Amniotic stem cell (primary cell): Measurements from ENCODE around the gene HOXD12.
A peak's percentile ranks its signal among the peaks of the same experiment; 100 is the strongest.

Source experiments
- DNase-seq: peaks from one replicate; lab custom pipeline; 2025; lab: John Stamatoyannopoulos, UW

Gene HOXD12

DNA sequence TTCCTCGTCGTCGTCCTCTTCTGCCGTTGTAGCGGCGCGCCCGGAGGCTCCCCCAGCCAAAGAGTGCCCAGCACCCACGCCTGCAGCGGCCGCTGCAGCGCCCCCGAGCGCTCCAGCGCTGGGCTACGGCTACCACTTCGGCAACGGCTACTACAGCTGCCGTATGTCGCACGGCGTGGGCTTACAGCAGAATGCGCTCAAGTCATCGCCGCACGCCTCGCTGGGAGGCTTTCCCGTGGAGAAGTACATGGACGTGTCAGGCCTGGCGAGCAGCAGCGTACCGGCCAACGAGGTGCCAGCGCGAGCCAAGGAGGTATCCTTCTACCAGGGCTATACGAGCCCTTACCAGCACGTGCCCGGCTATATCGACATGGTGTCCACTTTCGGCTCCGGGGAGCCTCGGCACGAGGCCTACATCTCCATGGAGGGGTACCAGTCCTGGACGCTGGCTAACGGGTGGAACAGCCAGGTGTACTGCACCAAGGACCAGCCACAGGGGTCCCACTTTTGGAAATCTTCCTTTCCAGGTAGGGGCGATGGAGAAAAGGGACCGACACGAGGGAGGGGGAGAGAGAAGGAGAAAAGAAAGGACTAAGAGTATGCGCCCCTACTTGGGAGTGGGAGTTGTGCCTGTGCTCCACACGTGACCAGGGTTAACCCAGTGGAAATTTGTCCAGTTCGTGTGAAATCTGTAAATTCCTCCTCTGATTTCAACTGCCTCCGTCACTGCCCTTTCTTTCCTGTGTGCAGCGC is 6.3 kb upstream of the HOXD12 start:
- DNase-seq: no peak

DNA sequence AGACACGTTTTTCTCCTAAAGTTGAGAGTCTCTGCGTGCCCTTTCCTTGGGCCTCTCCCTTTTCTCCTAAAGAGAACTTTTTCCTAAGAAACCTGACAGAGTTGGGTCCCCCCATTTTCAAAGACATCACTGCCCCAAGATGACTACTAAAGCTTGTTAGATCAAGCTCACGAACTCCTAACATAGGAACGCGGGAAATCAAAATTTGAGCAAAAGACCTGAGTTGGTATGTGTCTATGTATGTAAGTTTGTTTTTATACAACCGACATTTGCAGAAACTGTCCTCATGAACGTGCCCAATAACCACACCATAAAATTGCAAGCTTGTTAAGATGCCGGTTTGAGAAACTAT is 5.7 kb upstream of the HOXD12 start:
- no peak for DNase-seq

DNA sequence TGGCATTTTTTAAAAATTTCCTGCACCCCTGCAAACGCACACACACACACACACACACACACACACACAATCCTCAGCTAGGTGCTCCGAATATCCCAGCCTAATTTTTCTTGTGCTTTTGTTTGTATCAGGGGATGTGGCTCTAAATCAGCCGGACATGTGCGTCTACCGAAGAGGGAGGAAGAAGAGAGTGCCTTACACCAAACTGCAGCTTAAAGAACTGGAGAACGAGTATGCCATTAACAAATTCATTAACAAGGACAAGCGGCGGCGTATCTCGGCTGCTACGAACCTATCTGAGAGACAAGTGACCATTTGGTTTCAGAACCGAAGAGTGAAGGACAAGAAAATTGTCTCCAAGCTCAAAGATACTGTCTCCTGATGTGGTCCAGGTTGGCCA is 5.2 kb upstream of the HOXD12 start:
- no peak for DNase-seq

DNA sequence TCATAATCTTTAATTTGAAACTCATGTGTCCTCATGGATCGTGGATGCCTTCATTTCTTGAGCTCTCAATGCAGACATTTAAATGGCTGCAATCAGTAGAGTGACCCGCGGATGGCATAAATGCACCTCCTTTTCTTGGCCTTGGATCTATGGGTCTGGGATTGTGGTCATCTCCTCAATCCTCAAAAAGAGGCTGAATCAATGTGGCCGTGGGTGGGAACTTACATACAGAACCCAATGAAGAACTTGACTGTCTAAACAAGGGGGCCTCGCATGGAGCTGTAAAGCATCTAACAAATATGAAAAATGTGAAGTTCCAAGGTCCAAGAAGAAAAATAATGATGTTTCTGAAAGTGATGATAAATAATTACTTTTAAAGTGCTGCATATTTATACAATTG is 4.2 kb upstream of the HOXD12 start:
- DNase-seq: no peak

DNA sequence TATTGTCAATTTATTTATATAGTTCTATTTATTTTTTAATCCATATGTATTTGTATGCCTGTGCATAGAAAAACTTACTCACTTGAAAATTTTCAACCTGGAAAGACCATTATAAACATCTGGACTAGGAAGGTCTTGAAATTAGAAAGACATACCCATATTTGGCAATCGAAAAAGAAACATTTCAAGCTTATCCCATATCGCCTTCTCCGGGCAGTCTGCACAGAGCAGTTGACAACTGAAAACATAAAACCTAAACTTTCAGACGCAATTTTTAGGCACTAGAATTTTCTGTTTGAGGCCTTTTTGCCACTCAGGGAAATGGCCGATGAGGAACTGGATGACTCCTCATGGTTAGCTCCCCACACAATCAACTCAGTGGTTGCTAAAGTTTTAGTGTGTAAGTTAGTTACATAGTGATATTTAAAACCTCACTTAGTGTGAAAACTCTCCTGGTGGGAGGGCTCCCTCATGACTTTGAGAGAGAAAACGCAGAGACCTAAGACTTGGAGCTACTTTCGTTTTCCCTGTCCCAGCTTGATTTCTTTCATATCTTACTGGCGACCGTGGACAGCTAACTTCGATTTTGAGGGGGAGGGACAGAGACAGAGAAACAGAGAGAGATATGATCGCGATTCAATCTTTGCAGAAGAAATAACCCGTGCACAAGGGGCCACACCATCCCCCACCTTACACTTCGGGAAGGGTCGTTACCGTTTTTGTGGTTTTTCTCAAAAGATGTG is 3.2 kb upstream of the HOXD12 start:
- DNase-seq: no peak

DNA sequence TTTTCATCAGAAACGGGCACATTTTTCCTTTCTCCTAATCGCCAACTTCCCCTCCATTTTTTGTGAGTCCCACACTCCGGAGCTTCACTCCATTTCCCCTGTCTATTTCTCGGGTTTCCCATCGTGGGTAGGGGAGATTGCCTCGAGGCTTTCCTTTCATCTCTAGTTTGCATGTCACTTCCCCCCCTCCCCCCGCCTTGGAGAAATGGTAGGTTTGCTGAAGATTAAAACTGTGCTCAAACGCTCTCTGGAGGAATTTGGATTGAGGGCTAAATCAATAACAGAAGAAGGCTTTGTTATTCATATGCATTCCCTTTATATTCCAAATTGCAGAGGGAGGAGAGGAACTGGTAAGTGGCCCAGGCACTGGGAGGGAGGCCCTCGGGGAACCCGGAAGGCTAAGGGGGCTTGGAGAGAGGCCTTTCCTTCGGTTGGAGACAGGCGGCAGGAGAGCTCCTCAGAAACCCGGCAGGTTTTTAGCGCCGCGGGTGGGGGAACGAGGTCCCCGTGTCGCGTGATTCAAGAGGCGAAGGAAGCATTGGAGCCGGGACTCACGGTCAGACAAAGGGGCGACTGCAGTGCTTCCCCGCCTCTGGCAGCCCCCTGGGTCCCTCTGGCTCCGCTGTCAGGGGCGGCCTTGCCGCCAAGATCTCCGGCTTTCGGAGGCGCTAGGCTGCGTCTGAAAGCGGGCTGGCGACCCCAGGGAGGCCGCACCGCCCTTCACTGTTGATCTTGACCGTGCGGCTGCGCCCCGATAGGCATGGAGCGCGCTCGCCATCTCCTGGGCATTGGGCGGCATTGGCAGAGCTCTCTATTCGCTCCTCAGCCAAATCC is 2.4 kb upstream of the HOXD12 start:
- DNase-seq: peak; percentile 19

DNA sequence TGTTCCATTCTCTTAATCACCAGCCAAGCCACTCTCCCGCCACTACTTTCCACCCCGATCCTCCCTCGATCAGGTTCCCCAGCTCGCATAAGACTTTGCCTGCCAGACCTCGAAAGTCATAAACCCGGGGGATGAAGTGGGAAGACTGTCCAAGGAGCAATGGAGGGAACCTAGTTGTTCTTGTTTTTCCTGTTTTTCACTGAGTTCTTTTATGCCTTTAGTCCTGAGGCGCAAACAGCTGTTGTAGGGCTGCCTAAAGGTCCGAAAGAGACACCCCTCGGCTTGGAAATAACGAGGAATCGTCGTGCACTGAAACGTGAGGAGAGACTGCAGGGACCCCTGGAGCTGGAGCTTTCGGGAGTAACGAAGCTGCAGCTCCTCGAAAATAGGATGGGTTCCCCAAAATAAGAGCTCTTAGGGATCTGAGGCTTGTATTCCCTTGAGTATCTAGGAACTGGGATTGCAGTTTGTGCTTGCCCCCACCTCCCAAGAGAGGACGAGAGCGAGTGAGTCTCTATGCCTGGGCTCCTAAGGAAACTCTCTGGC is 1.7 kb upstream of the HOXD12 start:
- no peak for DNase-seq

DNA sequence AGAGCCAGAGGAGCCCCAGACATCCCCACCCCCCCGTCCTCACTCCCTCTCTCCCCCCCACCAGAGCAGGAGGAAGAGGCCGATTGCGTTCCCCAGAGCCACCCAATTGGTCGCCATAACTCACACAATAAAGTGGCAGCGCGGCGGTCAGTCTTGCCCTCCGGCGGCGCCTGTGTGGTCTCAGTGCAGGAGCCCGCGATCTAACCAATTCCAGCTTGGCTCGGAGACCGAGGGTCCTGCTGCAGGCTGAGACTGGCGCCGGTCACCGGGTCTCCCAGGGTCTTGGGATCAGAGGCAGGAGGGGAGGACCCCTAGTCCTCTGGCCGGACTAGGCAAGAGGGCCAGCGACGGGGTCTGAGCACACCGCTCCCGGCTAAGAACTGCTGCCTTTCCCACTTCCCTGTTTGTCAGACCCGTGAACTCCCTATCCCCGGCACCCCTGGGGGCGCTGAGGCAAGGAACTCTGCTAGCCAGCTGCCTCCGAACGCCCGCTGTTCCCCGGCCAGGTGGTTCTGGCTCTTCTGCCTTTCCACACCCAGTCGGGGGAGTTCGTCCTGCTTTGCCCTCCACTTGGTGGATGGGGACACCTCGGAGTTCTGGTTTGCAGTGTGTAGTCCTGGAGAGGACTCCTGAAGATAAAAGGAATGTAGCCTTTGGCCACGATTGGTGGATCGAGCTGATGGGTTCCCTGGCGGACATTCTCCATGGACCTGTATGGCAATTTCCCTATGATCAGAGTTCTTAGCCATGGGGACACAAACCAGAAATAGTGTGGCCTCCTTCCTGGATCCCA is 1.0 kb upstream of the HOXD12 start:
- DNase-seq: no peak

DNA sequence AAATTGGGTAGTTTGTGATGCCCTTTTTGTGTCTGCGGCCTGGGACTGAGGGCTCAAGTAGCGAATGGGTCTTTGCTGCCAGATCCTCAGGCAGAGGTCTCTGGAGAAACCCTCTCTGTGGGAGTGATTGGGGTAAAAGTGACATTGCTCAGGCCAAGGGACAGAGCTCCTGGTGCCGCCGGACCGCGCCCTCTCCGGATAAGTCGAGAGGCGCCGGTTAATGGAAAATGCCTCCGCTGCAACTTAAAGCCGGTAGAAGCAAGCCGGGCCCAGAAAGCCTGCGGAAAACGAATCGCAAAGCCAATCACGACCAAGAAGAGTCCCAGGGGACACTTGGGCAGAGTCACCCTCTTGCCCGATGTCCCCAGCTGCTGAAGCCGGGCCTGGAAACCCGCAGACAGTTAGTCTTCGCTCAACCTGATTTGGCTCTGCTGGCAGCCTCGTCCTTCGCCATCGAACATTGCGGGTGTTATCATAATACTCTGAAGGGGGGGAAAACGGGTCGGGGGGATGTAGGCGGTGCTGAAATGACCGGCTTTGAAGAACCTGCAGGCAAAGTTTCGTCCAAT is 352 bp upstream of the HOXD12 start:
- DNase-seq: no peak

DNA sequence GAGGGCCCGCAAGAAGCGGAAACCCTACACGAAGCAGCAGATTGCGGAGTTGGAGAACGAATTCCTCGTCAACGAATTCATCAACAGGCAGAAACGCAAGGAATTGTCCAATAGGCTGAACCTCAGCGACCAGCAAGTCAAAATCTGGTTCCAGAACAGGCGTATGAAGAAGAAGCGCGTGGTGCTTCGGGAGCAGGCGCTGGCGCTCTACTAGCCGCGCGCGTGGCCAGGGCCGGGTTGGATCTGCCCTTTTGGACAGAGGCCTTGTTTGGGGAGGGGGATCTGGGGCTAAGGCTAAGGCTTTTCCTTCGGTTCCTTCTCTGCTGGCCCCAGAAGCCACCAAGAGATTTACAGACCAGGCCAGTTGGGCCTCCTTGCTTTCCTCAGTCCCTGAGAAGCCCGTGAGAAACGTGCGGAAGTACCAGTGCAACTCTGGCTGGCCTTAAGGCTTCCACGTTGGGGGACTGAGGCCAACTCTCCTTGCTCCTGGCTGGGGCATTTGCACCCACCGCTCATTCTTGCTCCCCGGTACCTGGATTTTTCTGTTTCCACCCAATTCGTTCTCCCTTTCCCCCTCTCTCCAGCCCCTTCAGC is 1.0 kb downstream of the HOXD12 start:
- no peak for DNase-seq

DNA sequence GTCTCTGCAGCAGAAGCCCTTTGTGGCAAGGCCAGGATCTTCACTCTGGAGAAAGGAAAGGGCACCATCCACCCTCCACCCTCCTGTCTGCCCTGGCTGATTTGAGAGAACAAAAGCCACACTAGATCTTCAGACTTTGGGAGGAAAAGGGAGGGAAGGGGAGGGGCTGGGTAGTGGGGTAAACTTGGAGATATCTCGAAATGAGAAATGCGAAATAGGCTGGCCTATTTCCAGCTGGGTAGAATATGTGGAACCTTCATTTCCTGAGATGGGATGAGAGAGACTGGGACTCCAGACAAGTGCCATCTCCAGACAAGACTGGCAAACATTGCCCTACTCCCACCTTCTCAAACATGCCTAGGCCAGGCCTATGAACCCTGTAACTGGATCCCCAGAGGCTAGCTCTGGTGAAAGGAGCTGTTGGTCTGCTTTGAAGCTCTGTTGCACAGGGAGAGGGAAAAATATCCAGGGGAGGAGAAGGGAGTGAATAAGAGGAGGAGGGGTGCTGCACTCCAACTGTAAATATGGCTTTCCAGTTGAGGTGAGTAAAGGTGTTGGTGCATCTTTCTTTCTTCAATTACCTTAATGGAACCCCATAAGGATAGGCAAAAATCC is 1.7 kb downstream of the HOXD12 start:
- DNase-seq: no peak

DNA sequence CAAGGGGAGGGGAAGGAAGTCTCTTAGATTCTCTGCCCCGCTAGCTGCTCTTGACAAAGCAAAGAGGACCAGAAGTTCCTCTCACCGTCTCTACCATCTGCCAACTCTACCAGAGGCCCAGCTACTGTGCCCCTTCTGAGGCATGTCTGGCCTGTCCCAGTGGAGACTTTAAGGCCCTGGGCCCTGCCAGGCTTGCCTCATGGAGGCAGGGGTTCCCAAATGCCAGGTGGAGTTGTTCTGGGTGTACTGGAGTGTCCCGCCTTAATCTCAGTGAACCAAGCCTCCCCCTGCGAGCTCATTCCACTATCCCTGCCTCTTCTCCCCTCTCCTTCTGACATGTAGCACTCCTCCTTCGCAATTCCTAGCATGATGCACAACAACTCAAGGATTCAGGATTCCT is 2.2 kb downstream of the HOXD12 start:
- no peak for DNase-seq

DNA sequence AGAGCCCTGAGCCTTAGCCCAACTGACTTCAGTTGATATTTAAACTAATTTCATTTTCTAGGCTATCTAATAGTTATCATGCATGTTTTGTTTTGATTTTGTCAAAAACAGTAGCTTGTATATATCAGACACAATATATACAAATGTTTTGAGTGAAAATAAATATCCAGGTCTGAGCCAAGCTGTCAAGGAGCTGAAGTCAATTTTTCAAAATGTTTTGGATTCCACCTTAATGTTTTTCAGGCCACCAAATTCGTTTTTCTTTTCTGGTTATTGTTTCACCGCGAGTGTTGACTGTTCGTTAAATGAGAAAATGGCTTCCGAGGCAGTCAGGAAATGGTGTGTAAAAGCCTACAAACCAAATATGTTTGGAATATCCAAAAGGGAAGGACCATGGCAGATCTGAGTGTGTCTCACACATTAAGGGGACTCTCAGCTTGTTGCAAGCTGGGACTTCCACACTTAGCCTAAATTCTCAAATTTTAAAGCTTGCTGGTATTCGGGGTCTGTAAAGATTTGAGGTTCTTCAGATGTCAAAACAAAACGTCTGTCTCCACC is 2.8 kb downstream of the HOXD12 start:
- DNase-seq: no peak

DNA sequence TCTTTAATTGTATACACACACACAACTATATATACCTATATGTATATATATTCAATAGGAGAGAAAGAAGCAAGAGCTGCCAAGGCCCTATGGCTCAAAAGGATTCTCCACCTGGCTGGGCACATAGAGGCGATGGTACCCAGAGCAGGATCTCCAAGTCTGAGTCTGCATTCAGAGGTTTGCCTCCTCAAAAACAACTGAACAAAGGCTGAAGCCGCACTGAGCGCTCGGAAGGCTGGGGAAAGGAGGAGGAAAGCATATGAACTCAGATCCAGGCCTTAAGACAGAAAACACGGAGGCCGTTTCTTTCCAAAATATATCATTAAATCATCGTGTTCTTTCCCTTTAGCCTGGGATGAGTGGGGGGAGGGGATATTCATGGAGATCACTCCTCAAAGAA is 3.6 kb downstream of the HOXD12 start:
- DNase-seq: no peak

DNA sequence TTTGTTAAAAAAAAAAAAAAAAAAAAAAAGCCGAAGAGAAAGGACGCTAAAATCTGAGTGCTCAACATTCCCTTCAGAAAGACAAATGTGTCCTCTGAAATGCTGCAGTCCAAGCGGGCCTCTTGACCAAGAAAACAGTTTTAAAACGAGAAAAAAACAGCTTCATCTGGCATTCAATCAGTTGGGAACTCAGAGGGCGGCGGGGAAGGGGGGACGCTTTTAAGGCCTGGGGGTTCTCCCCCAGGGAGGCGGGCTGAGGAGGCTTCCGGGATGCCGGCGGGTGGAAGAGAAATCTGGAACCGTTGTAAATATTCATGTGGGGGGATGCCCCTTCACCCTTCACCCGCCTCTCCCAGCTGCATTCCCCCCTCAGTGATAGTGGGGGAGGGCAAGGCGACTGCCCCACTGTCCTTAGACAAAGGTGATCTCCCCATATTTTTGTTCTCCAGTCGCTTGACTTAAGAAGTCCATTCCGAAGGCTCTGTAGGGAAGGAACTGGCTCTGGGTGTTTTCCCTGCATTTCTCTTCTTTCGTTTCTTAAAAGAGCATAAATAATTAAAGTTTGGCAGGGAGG is 4.2 kb downstream of the HOXD12 start:
- DNase-seq: no peak

DNA sequence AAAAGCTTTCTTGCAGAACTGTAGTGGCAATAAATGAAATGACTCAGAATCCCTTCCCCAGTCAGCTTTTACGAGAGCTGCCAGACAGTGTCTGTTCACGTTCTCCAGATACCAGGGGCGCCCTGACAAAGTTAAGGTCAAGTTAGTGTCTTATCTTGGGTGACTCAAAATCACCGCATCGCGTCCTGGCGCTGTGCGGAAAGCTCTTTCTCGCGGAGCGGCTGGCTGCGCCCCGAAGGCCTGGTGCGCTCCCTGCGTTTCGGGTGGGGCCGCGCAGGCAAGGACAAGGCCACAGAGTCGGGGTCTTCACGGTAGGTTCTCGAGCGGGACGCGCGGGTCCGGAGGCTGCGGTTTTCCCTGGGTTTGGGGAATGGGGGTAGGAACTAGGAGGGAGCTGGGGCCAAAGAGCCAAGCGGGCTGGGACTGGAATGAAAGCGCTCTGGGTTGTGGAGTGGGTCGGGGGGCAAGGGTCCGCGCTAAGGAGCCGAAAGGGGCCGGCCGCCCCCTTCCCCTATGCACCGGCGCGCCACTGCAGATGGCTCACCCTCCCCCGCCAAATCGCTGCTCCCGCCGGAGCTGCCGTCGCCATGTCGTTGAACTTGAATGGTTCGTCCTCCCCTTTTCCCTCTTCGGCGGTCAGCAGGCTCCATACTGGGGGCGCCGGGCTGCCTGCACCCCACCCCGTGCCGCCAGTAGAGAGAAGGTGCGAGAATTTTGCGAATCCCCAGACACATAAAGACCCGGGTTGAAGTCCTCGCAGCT is 4.9 kb downstream of the HOXD12 start:
- no peak for DNase-seq

DNA sequence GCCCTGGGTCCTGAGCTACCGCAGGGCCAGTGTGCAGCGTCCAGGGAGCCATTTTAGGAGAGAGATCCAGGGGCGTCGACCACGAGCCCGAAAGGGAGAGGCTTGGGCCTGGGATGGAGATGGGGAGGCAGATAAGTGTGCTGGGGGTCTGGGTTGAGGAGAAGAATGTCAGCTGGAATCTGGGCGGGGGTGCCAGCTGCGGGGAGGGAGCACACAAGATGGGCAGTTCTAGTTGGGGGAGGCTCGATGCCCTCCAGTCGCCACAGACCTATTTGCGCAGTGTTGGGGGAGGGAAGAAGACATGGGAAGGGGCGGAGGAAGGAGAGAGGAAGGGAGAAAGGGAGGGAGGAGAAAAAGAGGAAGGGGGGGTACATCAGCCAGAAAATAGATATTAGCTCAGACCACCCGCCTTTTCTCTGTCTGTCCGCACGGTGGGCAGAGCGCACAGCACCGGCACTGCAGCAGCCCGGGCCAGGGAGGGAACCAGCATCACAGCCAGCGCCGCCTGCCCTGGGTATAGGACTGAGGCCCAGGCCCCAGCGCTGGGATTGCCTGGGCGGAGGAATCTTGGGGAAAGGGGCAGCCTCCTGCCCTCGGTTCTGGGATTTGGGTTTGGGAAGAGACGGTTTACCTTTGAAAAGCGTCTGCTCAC is 5.6 kb downstream of the HOXD12 start:
- DNase-seq: no peak

DNA sequence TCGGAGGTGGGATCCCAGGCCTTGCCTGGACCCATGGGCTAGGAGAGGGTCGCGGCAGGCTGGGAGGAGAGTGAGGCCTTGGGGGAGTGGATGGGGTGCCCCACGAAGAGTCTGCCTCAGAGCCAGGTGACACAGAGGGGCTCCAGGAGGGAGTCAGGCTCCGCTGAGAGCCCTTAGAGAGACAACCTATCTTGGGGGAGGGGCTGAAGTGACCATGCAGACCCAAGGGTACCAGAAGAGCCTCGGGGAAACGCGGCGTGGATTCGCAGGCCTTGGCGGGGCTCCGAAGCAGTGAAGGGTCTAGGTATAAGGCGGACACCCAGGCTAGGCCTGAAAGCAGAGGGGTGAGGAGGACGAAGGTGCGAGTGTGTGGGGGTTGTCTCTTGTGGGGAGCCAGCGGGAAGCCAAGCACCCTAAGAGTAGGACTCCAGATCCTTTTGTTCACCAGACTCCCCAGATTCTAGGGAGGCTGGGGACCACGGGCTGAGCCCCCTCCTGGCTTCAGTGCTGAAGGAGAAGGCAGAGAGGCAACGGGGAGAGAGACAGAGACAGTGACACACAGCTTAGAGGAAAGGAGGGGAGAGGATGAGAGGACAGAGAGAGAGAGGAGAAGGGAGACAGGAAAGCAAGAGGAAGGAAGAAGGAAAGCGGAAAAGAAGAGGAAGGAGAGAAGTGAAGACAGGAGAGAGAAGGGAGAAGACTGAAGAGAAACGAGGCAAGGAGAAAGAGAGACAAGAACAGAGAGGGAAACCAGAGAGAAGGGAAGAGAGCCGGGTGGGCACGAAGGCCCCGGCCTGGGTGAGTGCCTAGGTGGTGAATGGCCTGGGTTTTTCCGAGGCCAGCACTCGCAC is 6.4 kb downstream of the HOXD12 start:
- no peak for DNase-seq
